GM12878 (cell line): ENCODE data around the gene ACKR2. TPM values are rescaled to one million over a fixed set of nuclear protein-coding genes. Genes with fewer than 3 reads are reported as not detected.

Source experiments
- ATAC-seq: fragments of 200-7000 bp; cut with Tn5 transposase; 3 replicates; pipeline ENCODE4 v1.9.1; 2020; ENCODE audit warnings: mild to moderate bottlenecking, moderate library complexity
- BruUV-seq: library from RNA; stranded (reverse); fragments of 400-500 nt; replicated peaks from 2 replicates; lab custom pipeline; 2021; lab: Mats Ljungman, UMichigan
- CTCF ChIA-PET: fragments of 300-600 bp; sonication (Branson Sonifier 250); formaldehyde crosslinking; extraction: SDS; loops from one replicate; lab custom pipeline; 2021; ENCODE audit warnings: inconsistent platforms; lab: Yijun Ruan, JAX
- POLR2A ChIA-PET: fragments of 350-600 bp; formaldehyde crosslinking; extraction: SDS; loops from one replicate; lab custom pipeline; 2021; ENCODE audit warnings: inconsistent platforms; lab: Charles Lee
- RAD21 ChIA-PET: fragments of 300-600 bp; sonication (Branson Sonifier 250); formaldehyde crosslinking; loops from one replicate; lab custom pipeline; 2023; ENCODE audit warnings: antibody characterized with exemption; ENCODE audit not compliant: unreplicated experiment; lab: Charles Lee
- SMC1A ChIA-PET: fragments of 300-600 bp; sonication (Branson Sonifier 250); formaldehyde crosslinking; loops from one replicate; lab custom pipeline; 2023; ENCODE audit not compliant: unreplicated experiment, uncharacterized antibody; lab: Charles Lee
- DNase-seq: peaks from one replicate; pipeline ENCODE4 v3.0.0-alpha.2; 2011; ENCODE audit warnings: low read depth, low spot score
- FAIRE-seq: peaks from 3 replicates; lab custom pipeline; 2011; peaks lifted over from hg19 to GRCh38; lab: Jason Lieb, UNC
- H2AFZ ChIP-seq: 2 replicates; pipeline ENCODE4 v1.6.0; 2011; ENCODE audit warnings: low read depth, low read length, control low read depth; ENCODE audit not compliant: control insufficient read depth
- H3K27ac ChIP-seq: 2 replicates; pipeline ENCODE4 v1.5.1; 2011; ENCODE audit warnings: control low read depth; ENCODE audit not compliant: control insufficient read depth, insufficient read depth
- H3K27me3 ChIP-seq, 2 experiments: replicated peaks in 1 of 2; 2 replicates each; pipeline versions ENCODE4 v1.6.0 to v1.6.1; 2011; ENCODE audit warnings: low read length in 1 of 2; ENCODE audit not compliant: control insufficient read depth in 2 of 2, insufficient read depth in 2 of 2
- H3K36me3 ChIP-seq, 2 experiments: 2 replicates each; pipeline ENCODE4 v1.5.1; 2011; ENCODE audit warnings: low read length in 1 of 2; ENCODE audit not compliant: control insufficient read depth in 2 of 2, insufficient read depth in 2 of 2
- H3K4me1 ChIP-seq: 2 replicates; pipeline ENCODE4 v1.6.1; 2011; ENCODE audit warnings: mild to moderate bottlenecking, low read length, moderate library complexity, mixed read lengths; ENCODE audit not compliant: control insufficient read depth, insufficient read depth
- H3K4me2 ChIP-seq: 2 replicates; pipeline ENCODE4 v1.6.0; 2011; ENCODE audit warnings: control low read depth; ENCODE audit not compliant: control insufficient read depth, insufficient read depth
- H3K4me3 ChIP-seq: fragments of 200-600 bp; sonication (generic); 2 replicates; pipeline ENCODE4 v1.5.1; 2016
- H3K79me2 ChIP-seq: 2 replicates; pipeline ENCODE4 v1.6.0; 2011; ENCODE audit warnings: low read length; ENCODE audit not compliant: control insufficient read depth, insufficient read depth
- H3K9ac ChIP-seq: 2 replicates; pipeline ENCODE4 v1.8.0; 2011; ENCODE audit warnings: low read length, control low read depth, mixed read lengths; ENCODE audit not compliant: control insufficient read depth, insufficient read depth
- H3K9me3 ChIP-seq: replicated peaks from 3 replicates; pipeline ENCODE4 v1.5.1; 2011; ENCODE audit warnings: mild to moderate bottlenecking, low read length; ENCODE audit not compliant: control insufficient read depth, insufficient read depth
- H4K20me1 ChIP-seq: 2 replicates; pipeline ENCODE4 v1.6.0; 2011; ENCODE audit not compliant: control insufficient read depth, insufficient read depth
- CEBPZ ChIP-seq: fragments of 150-350 bp; IDR thresholded peaks from 2 replicates; pipeline ENCODE4 v1.6.1; 2016; ENCODE audit warnings: low read depth, low read length
- CREM ChIP-seq: IDR thresholded peaks from 2 replicates; pipeline ENCODE4 v1.6.1; 2014; ENCODE audit warnings: antibody characterized with exemption, low read depth
- FOXK2 ChIP-seq: fragments of 450-650 bp; IDR thresholded peaks from 2 replicates; pipeline ENCODE4 v1.6.1; 2017; ENCODE audit warnings: mild to moderate bottlenecking, moderate library complexity
- GATAD2B ChIP-seq: fragments of 450-650 bp; conservative IDR thresholded peaks from 2 replicates; pipeline ENCODE4 v1.6.1; 2017; ENCODE audit warnings: low read depth, mild to moderate bottlenecking, moderate library complexity
- IKZF2 ChIP-seq, 2 experiments: fragments of 450-650 bp; IDR thresholded peaks; 2 replicates each; pipeline ENCODE4 v1.6.1; 2017; ENCODE audit warnings: mild to moderate bottlenecking in 2 of 2, moderate library complexity in 2 of 2
- RB1 ChIP-seq: fragments of 450-650 bp; formaldehyde crosslinking; IDR thresholded peaks from 2 replicates; pipeline ENCODE4 v1.6.1; 2017; ENCODE audit warnings: mild to moderate bottlenecking, borderline replicate concordance
- SKIL ChIP-seq: fragments of 450-650 bp; IDR thresholded peaks from 2 replicates; pipeline ENCODE4 v1.6.1; 2017; ENCODE audit warnings: mild to moderate bottlenecking, low read depth, inconsistent platforms; ENCODE audit not compliant: poor library complexity, severe bottlenecking
- SMAD5 ChIP-seq: IDR thresholded peaks from 2 replicates; pipeline ENCODE4 v1.6.1; 2016; ENCODE audit warnings: antibody characterized with exemption, low read depth
- SREBF1 ChIP-seq: IDR thresholded peaks from 2 replicates; pipeline ENCODE4 v1.6.1; 2012; ENCODE audit warnings: mild to moderate bottlenecking, low read length
- ZBTB11 ChIP-seq: fragments of 450-650 bp; formaldehyde crosslinking; IDR thresholded peaks from 2 replicates; pipeline ENCODE4 v1.5.0; 2022; ENCODE audit warnings: mild to moderate bottlenecking, missing genetic modification characterization
- ZNF384 ChIP-seq: IDR thresholded peaks from 2 replicates; pipeline ENCODE4 v1.6.1; 2012; ENCODE audit warnings: low read depth, mild to moderate bottlenecking, low read length, improper control_type of control experiment, borderline replicate concordance
- WGBS: methylation state at CpG from one replicate; pipeline ENCODE4 v1.1.6; 2016; ENCODE audit warnings: low lambda C conversion rate; ENCODE audit not compliant: insufficient replicate concordance, insufficient coverage; ENCODE audit errors: missing lambda C conversion rate; 5-methylcytosine and 5-hydroxymethylcytosine counted together
- in situ Hi-C: fragments of 300-500 bp; cut with MboI; formaldehyde crosslinking; loops from 9 replicates; pipeline ENCODE4 v1.14.3; 2018; ENCODE audit warnings: mixed read lengths
- intact Hi-C: fragments of 100-400 bp; cut with micrococcal nuclease; formaldehyde crosslinking; loops from one replicate; pipeline ENCODE4 v1.14.2; 2022; ENCODE audit not compliant: unreplicated experiment
- polyA plus RNA-seq, 11 experiments: library from polyadenylated mRNA; depleted of rRNA in 4 of 11; unstranded in 6 of 11; stranded (reverse) in 5 of 11; fragments of >200 nt; fragmentation: Nextera tagmentation in 4 of 11; fragmentation: Illumina TruSeq in 1 of 11; extraction: Ambion mirVana in 4 of 11; extraction: Trizol in 1 of 11; gene quantifications; 1 replicate in 1 of 11; 2 replicates in 10 of 11; pipeline versions ENCODE4 v1.2.1 to v1.2.3, GENCODE V29; 2011 to 2016; ENCODE audit warnings: inconsistent platforms in 2 of 11, missing spikeins in 2 of 11, low read depth in 1 of 11
- total RNA-seq, 4 experiments: library from RNA; depleted of rRNA in 3 of 4; stranded (reverse); fragments of >200 nt in 3 of 4; fragmentation: Illumina TruSeq in 1 of 4; extraction: Trizol in 1 of 4; gene quantifications; 2 replicates each; pipeline versions ENCODE4 v1.2.1 to v1.2.3, GENCODE V29; 2013 to 2021
- TF ChIP-seq, protein P1 (sequence below): IDR thresholded peaks from 2 replicates; pipeline ENCODE4 v1.6.1; 2012; ENCODE audit warnings: low read depth, low read length, improper control_type of control experiment
- TF ChIP-seq, protein P2 (sequence below): fragments of 450-650 bp; IDR thresholded peaks from 2 replicates; pipeline ENCODE4 v1.6.1; 2014; ENCODE audit warnings: mild to moderate bottlenecking

The ACKR2 gene
- total and polyA plus RNA-seq, 10 of the 15 experiments (the other 5 are each of a cell fraction or from before 2014, with no cell fraction given), result 0.05 to 0.91 (median 0.23) TPM; not detected in 2

GRCh38 chr3:42815826-42816225 lies 6.6 kb downstream of the ACKR2 start:
- ChIA-PET RAD21 (no interaction called here), POLR2A (interaction anchor here (0.7 to 0.8 kb wide), 2 partner anchors 10 to 16 kb away, joined by 3 to 6 read pairs; no protein-coding TSS in a partner anchor), SMC1A (interaction anchor here (0.6 to 1.0 kb wide), 3 partner anchors 23 to 34 kb away, joined by 3 to 5 read pairs (median 4); no protein-coding TSS in a partner anchor), CTCF (interaction anchor here (0.8 to 4.2 kb wide), 7 partner anchors 10 to 624 kb away, joined by 3 to 14 read pairs (median 3); no protein-coding TSS in a partner anchor)
- no peak for DNase-seq
- Histone ChIP-seq H3K4me1 (no peaks in the 10 kb centered on the region), H3K79me2 (no peaks in the 10 kb centered on the region), H3K36me3 (no peaks in the 10 kb centered on the region), H3K27me3 (0 out of 4 replicates have a peak, but pooled peaks cover 0 to 2% of the 10 kb centered on the region in 2 experiments), H2AFZ (no peak overlapping the region), H3K4me3 (no peak overlapping the region), H3K27ac (no peak overlapping the region), H3K9me3 (no peaks in the 10 kb centered on the region), H3K4me2 (no peak overlapping the region), H3K9ac (no peak overlapping the region), H4K20me1 (no peaks in the 10 kb centered on the region)
- in situ Hi-C loops, result no loop called here
- BruUV-seq, result no TSS peak
- intact Hi-C loops, result no loop called here
- no peak for FAIRE-seq
- WGBS, result 43% methylated on average over 2 of the region's 2 CpGs
- ATAC-seq, result no peak; the same call in 2 of the 3 replicates
- TF ChIP-seq CREM (no peak), SMAD5 (no peak), SREBF1 (no peak), GATAD2B (no peak), FOXK2 (no peak), CEBPZ (no peak), ZBTB11 (no peak), IKZF2 (IDR thresholded peaks at IDR 0.05) (no peak), RB1 (no peak), ZNF384 (no peak), SKIL (no peak)
- TF ChIP-seq, protein P1, sequence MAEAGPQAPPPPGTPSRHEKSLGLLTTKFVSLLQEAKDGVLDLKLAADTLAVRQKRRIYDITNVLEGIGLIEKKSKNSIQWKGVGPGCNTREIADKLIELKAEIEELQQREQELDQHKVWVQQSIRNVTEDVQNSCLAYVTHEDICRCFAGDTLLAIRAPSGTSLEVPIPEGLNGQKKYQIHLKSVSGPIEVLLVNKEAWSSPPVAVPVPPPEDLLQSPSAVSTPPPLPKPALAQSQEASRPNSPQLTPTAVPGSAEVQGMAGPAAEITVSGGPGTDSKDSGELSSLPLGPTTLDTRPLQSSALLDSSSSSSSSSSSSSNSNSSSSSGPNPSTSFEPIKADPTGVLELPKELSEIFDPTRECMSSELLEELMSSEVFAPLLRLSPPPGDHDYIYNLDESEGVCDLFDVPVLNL, result no peak
- TF ChIP-seq, protein P2, sequence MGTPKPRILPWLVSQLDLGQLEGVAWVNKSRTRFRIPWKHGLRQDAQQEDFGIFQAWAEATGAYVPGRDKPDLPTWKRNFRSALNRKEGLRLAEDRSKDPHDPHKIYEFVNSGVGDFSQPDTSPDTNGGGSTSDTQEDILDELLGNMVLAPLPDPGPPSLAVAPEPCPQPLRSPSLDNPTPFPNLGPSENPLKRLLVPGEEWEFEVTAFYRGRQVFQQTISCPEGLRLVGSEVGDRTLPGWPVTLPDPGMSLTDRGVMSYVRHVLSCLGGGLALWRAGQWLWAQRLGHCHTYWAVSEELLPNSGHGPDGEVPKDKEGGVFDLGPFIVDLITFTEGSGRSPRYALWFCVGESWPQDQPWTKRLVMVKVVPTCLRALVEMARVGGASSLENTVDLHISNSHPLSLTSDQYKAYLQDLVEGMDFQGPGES, result no peak
